Measurements from ENCODE around the gene CERS2. TPM values are rescaled to one million over a fixed set of nuclear protein-coding genes. Genes with fewer than 3 reads are reported as not detected.

The CERS2 gene
- total and polyA plus RNA-seq, 2 of the 13 experiments (the other 11 are each of a cell fraction or from before 2014, with no cell fraction given) = 269 to 298 TPM

- peak; percentile 14; the same call in 1 of the 2 replicates for TF ChIP-seq TFDP2 (CRISPR knock-in tag; IDR thresholded peaks at IDR 0.05)
- TF ChIP-seq RBAK (CRISPR knock-in tag; IDR thresholded peaks at IDR 0.05) = no peak
- TF ChIP-seq ZNF30 (CRISPR knock-in tag; IDR thresholded peaks at IDR 0.05) = no peak
- TF ChIP-seq XBP1 (CRISPR knock-in tag; IDR thresholded peaks at IDR 0.05) = no peak
- no peak for TF ChIP-seq GPN1 (CRISPR knock-in tag; IDR thresholded peaks at IDR 0.05; ENCODE audit: borderline replicate concordance)
- TF ChIP-seq ZNF589 (CRISPR knock-in tag; conservative IDR thresholded peaks at IDR 0.05) = no peak
- no peak for TF ChIP-seq ZNF121 (CRISPR knock-in tag; IDR thresholded peaks at IDR 0.05)
- no peak for TF ChIP-seq ZNF615 (CRISPR knock-in tag; IDR thresholded peaks at IDR 0.05; ENCODE audit: borderline replicate concordance)
- TF ChIP-seq GFI1 (CRISPR knock-in tag; IDR thresholded peaks at IDR 0.05; ENCODE audit: borderline replicate concordance) = peak; percentile 45; the same call in 1 of the 2 replicates
- TF ChIP-seq NR2F6 (IDR thresholded peaks at IDR 0.05) = no peak
- peak; percentile 65; the same call in 1 of the 2 replicates for TF ChIP-seq NR2F6 (CRISPR knock-in tag; IDR thresholded peaks at IDR 0.05)
- TF ChIP-seq MBD4 (IDR thresholded peaks at IDR 0.05; ENCODE audit: borderline replicate concordance, low read length) = no peak
- no peak for TF ChIP-seq ARNT2 (CRISPR knock-in tag; IDR thresholded peaks at IDR 0.05; ENCODE audit: low read depth)
- no peak for TF ChIP-seq ZNF142 (CRISPR knock-in tag; IDR thresholded peaks at IDR 0.05)
- TF ChIP-seq TOPORS (CRISPR knock-in tag; IDR thresholded peaks at IDR 0.05) = no peak
- no peak for TF ChIP-seq ZNF570 (CRISPR knock-in tag; IDR thresholded peaks at IDR 0.05; ENCODE audit: borderline replicate concordance)
- TF ChIP-seq CENPT (CRISPR knock-in tag; IDR thresholded peaks at IDR 0.05; ENCODE audit: low read depth) = no peak
- no peak for TF ChIP-seq SMARCE1 (IDR thresholded peaks at IDR 0.05; ENCODE audit: borderline replicate concordance)
- TF ChIP-seq CHCHD3 (CRISPR knock-in tag; IDR thresholded peaks at IDR 0.05) = no peak
- no peak for TF ChIP-seq DNMT1 (CRISPR knock-in tag; IDR thresholded peaks at IDR 0.05)
- 0 out of 2 replicates have a peak, but pooled peaks have one; percentile 38 for TF ChIP-seq CCDC6 (CRISPR knock-in tag; IDR thresholded peaks at IDR 0.05)
- no peak; the same call in 1 of the 2 replicates for TF ChIP-seq POGZ (CRISPR knock-in tag; IDR thresholded peaks at IDR 0.05)
- TF ChIP-seq, protein P1, sequence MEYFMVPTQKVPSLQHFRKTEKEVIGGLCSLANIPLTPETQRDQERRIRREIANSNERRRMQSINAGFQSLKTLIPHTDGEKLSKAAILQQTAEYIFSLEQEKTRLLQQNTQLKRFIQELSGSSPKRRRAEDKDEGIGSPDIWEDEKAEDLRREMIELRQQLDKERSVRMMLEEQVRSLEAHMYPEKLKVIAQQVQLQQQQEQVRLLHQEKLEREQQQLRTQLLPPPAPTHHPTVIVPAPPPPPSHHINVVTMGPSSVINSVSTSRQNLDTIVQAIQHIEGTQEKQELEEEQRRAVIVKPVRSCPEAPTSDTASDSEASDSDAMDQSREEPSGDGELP (IDR thresholded peaks at IDR 0.05; ENCODE audit: borderline replicate concordance, low read depth) = no peak
- TF ChIP-seq ZNF274 (CRISPR knock-in tag; IDR thresholded peaks at IDR 0.05) = no peak
These were observed 4.7 kb upstream of the CERS2 start (continued) for GRCh38 chr1:150979092-150980056.
